Osteoblast (primary cell): ENCODE data around the gene PRKAR1A. TPM values are rescaled to one million over a fixed set of nuclear protein-coding genes. Genes with fewer than 3 reads are reported as not detected.
A peak's percentile ranks its signal among the peaks of the same experiment; 100 is the strongest.

Source experiments
- DNase-seq: peaks from one replicate; pipeline ENCODE4 v3.0.0; 2011; ENCODE audit warnings: low spot score, mixed read lengths; ENCODE audit not compliant: insufficient read length; ENCODE audit errors: missing footprints
- H2AFZ ChIP-seq: 2 replicates; pipeline ENCODE4 v1.6.0; 2011; ENCODE audit warnings: mild to moderate bottlenecking, low read length
- H3K27ac ChIP-seq: 2 replicates; pipeline ENCODE4 v1.5.1; 2011; ENCODE audit warnings: mild to moderate bottlenecking, low read depth, low read length, moderate library complexity
- H3K27me3 ChIP-seq: 2 replicates; pipeline ENCODE4 v1.6.0; 2012; ENCODE audit warnings: mild to moderate bottlenecking, control low read depth, inconsistent platforms, low read length, moderate library complexity; ENCODE audit not compliant: insufficient read depth
- H3K36me3 ChIP-seq: 2 replicates; pipeline ENCODE4 v1.5.1; 2011; ENCODE audit warnings: mild to moderate bottlenecking, low read length, control low read depth, moderate library complexity; ENCODE audit not compliant: insufficient read depth
- H3K4me1 ChIP-seq: 2 replicates; pipeline ENCODE4 v1.5.1; 2011; ENCODE audit warnings: mild to moderate bottlenecking, low read length, control low read depth, moderate library complexity; ENCODE audit not compliant: insufficient read depth
- H3K4me2 ChIP-seq: 2 replicates; pipeline ENCODE4 v1.6.0; 2011; ENCODE audit warnings: mild to moderate bottlenecking, low read length; ENCODE audit not compliant: insufficient read depth
- H3K4me3 ChIP-seq: fragments of 200-600 bp; sonication (generic); 3 replicates; pipeline ENCODE4 v1.5.1; 2012; ENCODE audit warnings: mild to moderate bottlenecking, low read length, inconsistent platforms; ENCODE audit not compliant: insufficient read depth
- H3K79me2 ChIP-seq: 2 replicates; pipeline ENCODE4 v1.6.0; 2012; ENCODE audit warnings: mild to moderate bottlenecking, low read length, control low read depth, inconsistent platforms; ENCODE audit not compliant: insufficient read depth
- H3K9me3 ChIP-seq: 2 replicates; pipeline ENCODE4 v1.5.1; 2011; ENCODE audit warnings: low read depth, low read length, control low read depth
- H4K20me1 ChIP-seq: 2 replicates; pipeline ENCODE4 v1.6.0; 2012; ENCODE audit warnings: mild to moderate bottlenecking, low read length, control low read depth; ENCODE audit not compliant: insufficient read depth
- CTCF ChIP-seq: IDR thresholded peaks from 2 replicates; pipeline ENCODE4 v1.5.1; 2011; ENCODE audit warnings: mild to moderate bottlenecking, low read depth, low read length, moderate library complexity; ENCODE audit errors: extremely low read depth
- total RNA-seq: library from RNA; depleted of rRNA; stranded (reverse); fragments of >200 nt; gene quantifications from 2 replicates; pipeline ENCODE4 v1.2.3, GENCODE V29; 2012

The PRKAR1A gene
- total RNA-seq, 1 donor, result 259 TPM

- no peak for TF ChIP-seq CTCF
- DNase-seq, result peak; percentile 76
- no peak overlapping the region for H2AFZ ChIP-seq
- H3K9me3 ChIP-seq, result peaks cover 2% of the 10 kb centered on the region
- H4K20me1 ChIP-seq, result no peaks in the 10 kb centered on the region
- no peak overlapping the region for H3K27ac ChIP-seq
- no peak overlapping the region for H3K4me3 ChIP-seq
- no peak overlapping the region for H3K4me2 ChIP-seq
- no peaks in the 10 kb centered on the region for H3K27me3 ChIP-seq
- H3K36me3 ChIP-seq, result peaks cover 52% of the 10 kb centered on the region
- H3K4me1 ChIP-seq, result no peaks in the 10 kb centered on the region
- H3K79me2 ChIP-seq, result no peaks in the 10 kb centered on the region
Observed at GRCh38 chr17:68544111-68544915, 32.1 kb downstream of the PRKAR1A start.

- TF ChIP-seq CTCF, result no peak
Observed at GRCh38 chr17:68556551-68556950, 44.3 kb downstream of the PRKAR1A start.

DNA sequence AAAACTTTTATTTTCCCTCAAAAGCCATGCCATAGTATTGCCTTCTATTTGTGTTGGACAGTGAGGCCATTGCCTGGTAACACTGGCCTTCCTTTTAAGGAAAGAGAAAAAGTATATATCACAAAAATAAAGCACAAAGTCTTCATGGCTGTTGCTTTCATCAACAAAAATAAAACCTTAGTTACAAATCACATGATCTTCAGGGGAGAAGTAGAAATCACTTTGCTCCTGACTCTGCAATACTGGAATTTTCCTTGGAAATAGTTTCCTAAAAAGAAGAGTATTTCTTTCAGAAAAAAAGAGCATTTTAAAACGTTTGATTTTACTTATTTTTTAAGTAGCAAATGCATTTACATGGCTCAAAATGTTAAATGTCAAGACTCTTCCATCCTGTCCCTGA, 47.1 kb downstream of the PRKAR1A start:
- no peaks in the 10 kb centered on the region for H3K4me1 ChIP-seq
- H3K4me3 ChIP-seq, result no peak overlapping the region
- no peak overlapping the region for H2AFZ ChIP-seq
- H3K27me3 ChIP-seq, result no peaks in the 10 kb centered on the region
- peaks cover 11% of the 10 kb centered on the region for H4K20me1 ChIP-seq
- no peaks in the 10 kb centered on the region for H3K9me3 ChIP-seq
- no peak for DNase-seq
- H3K36me3 ChIP-seq, result peaks cover 12% of the 10 kb centered on the region
- no peak overlapping the region for H3K4me2 ChIP-seq
- no peak overlapping the region for H3K27ac ChIP-seq
- no peak for TF ChIP-seq CTCF
- no peaks in the 10 kb centered on the region for H3K79me2 ChIP-seq

More at GRCh38 chr17:68556551-68556950, 44.3 kb downstream of the PRKAR1A start:
- Histone ChIP-seq H3K4me3 (no peak overlapping the region), H3K27me3 (no peaks in the 10 kb centered on the region), H3K79me2 (no peaks in the 10 kb centered on the region), H3K9me3 (no peaks in the 10 kb centered on the region), H3K27ac (no peak overlapping the region), H3K36me3 (peaks cover 24% of the 10 kb centered on the region), H3K4me2 (no peak overlapping the region), H3K4me1 (no peaks in the 10 kb centered on the region), H2AFZ (no peak overlapping the region), H4K20me1 (peaks cover 11% of the 10 kb centered on the region)
- no peak for DNase-seq

DNA sequence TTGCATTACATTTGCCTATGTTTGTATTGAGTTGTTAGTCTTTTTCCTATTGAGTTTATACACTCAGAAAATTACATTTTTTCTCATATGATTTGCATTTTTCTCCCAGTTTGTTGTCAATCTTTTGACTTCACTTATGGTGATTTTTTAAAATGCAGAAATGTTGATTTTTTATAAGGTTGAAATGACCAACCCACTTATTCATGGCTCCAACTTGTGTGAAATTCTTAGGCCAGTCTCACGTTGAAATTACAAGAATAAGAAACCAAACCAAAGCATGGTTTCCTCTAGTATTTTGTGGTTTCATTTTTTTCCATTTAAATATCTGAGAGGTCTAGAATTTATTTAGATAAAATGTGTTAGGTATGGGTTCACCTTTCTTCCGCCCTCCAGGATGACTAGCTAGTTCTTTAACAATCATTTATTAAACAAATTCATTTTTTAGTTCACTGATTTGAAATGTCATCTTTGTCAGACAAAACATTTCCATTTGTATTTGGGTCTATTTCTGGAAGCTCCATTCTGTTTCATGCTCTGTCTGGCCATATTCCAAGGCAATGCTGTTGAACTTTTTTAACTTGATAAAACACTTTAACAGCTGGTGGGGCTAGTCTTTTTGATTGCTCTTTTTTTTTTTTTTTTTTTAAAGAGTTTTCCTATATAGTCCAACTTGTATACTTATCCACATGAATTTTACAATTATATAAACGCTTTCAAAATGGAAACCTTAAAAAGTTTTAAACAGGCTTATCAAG, 48.9 kb downstream of the PRKAR1A start:
- Histone ChIP-seq H3K4me2 (no peak overlapping the region), H3K27me3 (no peaks in the 10 kb centered on the region), H3K4me1 (no peaks in the 10 kb centered on the region), H3K79me2 (no peaks in the 10 kb centered on the region), H3K36me3 (no peaks in the 10 kb centered on the region), H3K9me3 (no peaks in the 10 kb centered on the region), H3K4me3 (no peak overlapping the region), H4K20me1 (peaks cover 6% of the 10 kb centered on the region), H2AFZ (no peak overlapping the region), H3K27ac (no peak overlapping the region)
- no peak for DNase-seq
- TF ChIP-seq CTCF, result no peak
